ENCODE data around the gene AQP12B. TPM values are rescaled to one million over a fixed set of nuclear protein-coding genes. Genes with fewer than 3 reads are reported as not detected.

Gene AQP12B
- total RNA-seq, 1 donor, result not detected

DNA sequence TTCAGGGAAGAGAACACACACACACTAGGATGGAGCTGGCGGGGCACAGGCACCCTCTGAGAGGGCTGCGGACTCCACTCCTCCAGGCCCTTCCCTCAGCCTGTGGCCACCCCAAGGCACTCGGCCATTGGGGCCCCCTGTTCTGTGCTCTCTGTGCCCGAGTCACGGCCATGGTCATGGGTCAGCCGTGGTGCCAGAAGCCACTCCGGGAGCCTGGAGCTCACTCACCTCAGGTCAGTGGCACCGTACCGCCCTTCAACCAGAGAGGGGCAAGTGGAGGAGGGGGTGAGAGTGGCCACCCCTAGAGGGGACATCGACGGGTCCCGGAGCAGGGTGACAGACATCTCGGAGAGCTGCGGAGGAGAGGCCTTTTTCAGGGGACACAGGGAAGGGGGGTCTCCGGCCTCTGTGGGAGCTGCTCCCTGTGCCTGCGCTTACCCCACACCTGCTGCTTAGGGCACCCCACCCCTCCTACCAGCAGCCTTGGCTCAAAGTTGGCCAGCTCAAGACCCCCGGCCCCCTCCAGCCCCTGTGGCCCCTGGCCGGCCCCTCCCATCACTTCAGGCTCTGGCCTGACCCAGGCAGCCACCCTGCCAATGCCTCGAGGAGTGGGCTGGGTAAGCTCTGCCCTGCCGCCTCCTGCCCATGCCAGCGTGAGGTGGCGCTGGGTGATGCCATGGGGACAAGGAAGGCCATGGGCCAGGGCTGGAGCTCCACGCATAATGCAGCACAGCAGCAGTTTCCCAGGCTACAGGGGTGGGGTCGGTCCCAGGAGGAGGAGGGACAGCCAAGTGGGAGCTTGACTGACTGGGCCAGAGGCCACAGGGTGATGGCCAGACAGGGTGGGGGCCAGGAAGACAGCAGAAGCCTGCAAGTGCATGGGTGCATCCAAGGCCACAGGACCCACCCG is 38.3 kb upstream of the AQP12B start:
- no peak overlapping the region for H3K4me3 ChIP-seq (ENCODE audit: insufficient read depth, low read length)
- H4K20me1 ChIP-seq (ENCODE audit: insufficient read depth, low read length), result no peaks in the 10 kb centered on the region
- no peak overlapping the region for H3K4me2 ChIP-seq (ENCODE audit: insufficient read depth, low read length)
- H3K36me3 ChIP-seq (ENCODE audit: insufficient read depth, low read length), result no peaks in the 10 kb centered on the region
- no peaks in the 10 kb centered on the region for H3K4me1 ChIP-seq (ENCODE audit: insufficient read depth, low read length)
- DNase-seq (ENCODE audit: insufficient read length, low spot score, missing footprints), result no peak
- no peaks in the 10 kb centered on the region for H3K79me2 ChIP-seq (ENCODE audit: insufficient read depth, low read length)
- TF ChIP-seq, protein P1, sequence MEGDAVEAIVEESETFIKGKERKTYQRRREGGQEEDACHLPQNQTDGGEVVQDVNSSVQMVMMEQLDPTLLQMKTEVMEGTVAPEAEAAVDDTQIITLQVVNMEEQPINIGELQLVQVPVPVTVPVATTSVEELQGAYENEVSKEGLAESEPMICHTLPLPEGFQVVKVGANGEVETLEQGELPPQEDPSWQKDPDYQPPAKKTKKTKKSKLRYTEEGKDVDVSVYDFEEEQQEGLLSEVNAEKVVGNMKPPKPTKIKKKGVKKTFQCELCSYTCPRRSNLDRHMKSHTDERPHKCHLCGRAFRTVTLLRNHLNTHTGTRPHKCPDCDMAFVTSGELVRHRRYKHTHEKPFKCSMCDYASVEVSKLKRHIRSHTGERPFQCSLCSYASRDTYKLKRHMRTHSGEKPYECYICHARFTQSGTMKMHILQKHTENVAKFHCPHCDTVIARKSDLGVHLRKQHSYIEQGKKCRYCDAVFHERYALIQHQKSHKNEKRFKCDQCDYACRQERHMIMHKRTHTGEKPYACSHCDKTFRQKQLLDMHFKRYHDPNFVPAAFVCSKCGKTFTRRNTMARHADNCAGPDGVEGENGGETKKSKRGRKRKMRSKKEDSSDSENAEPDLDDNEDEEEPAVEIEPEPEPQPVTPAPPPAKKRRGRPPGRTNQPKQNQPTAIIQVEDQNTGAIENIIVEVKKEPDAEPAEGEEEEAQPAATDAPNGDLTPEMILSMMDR (IDR thresholded peaks at IDR 0.05; ENCODE audit: extremely low read depth, low read depth, low read length), result no peak
- H2AFZ ChIP-seq (ENCODE audit: low read length), result no peak overlapping the region
- H3K27ac ChIP-seq (ENCODE audit: low read depth, low read length), result no peak overlapping the region
- H3K27me3 ChIP-seq (ENCODE audit: insufficient read depth, low read length), result no peaks in the 10 kb centered on the region
- no peaks in the 10 kb centered on the region for H3K9me3 ChIP-seq (ENCODE audit: low read depth, low read length)

DNA sequence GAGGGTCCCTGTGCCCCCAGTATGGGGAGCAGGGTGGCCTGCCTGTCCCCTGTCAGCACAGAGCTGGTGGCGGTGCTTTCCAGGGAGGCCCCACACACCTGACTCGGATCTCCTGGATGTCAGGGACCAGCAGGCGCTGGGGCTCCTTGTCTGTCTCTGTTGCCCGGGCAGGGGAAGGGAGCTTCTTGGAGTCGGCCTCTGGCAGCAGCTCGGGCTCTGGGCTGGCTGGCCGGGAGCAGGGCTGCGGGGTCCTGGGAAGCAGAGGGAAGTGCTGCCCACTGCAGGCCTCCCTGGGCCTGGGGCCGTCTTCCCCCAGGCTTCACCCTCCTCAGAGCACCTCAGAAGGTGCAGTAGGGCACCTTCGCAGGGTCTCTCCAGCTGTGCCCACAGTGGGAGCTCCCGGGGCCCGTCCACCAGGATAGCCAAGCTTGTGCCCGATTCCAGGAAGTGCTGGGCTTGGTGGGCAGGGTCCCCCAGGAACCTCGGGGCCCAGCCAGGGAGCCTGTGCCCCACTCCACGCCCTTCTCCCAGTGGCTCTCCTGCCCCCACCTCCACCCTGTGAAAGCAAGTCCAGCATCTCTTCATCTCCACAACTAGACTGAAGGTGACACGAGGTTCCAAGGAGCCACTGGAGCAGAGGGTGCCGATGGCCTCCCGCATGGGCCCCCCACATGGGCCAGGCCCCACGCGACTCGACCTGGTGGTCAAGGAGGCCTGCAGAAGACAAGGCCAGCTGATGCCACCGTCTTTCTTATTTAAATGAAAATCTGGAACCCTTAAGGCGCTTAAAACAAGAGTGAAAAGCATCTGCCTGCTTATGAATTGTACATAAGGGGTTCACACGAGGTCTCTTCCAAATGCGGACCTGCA is 37.2 kb upstream of the AQP12B start:
- TF ChIP-seq, protein P1 (IDR thresholded peaks at IDR 0.05; ENCODE audit: extremely low read depth, low read depth, low read length), result no peak
- Histone ChIP-seq H3K4me2 (ENCODE audit: insufficient read depth, low read length) (no peak overlapping the region), H2AFZ (ENCODE audit: low read length) (no peak overlapping the region), H3K4me1 (ENCODE audit: insufficient read depth, low read length) (no peaks in the 10 kb centered on the region), H4K20me1 (ENCODE audit: insufficient read depth, low read length) (no peaks in the 10 kb centered on the region), H3K27ac (ENCODE audit: low read depth, low read length) (no peak overlapping the region), H3K79me2 (ENCODE audit: insufficient read depth, low read length) (no peaks in the 10 kb centered on the region), H3K27me3 (ENCODE audit: insufficient read depth, low read length) (peaks cover 6% of the 10 kb centered on the region), H3K9me3 (ENCODE audit: low read depth, low read length) (no peaks in the 10 kb centered on the region), H3K4me3 (ENCODE audit: insufficient read depth, low read length) (no peak overlapping the region), H3K36me3 (ENCODE audit: insufficient read depth, low read length) (no peaks in the 10 kb centered on the region)
- DNase-seq (ENCODE audit: insufficient read length, low spot score, missing footprints), result no peak

DNA sequence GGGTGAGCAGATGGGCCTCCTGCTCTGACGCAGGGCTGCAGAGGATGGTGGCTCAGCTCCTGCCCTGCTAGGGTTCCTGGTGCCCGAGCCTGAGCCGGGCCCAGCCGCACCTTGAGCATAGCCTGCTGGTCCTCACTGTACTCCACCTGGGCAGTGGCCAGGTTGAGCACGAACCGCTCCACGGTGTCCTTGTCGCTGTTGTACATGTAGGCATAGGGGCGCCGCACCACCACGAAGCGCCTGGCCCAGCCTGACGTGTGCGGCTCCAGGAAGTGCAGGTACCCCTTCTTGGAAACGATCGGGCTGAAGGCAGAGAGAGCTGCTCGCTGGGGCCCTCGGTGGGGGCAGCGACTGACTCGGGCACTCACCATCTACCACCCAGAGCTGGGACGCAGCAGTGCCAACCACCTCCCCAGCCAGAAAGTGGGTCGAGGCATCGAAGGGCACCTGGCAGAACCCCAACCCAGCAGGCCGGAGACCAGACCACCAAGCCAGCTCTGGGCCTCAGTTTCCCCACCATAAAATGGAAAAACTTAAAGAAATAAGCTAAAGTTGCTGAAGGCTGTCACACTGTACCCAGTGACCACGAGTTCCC is 36.3 kb upstream of the AQP12B start:
- H2AFZ ChIP-seq (ENCODE audit: low read length), result no peak overlapping the region
- H3K4me1 ChIP-seq (ENCODE audit: insufficient read depth, low read length), result no peaks in the 10 kb centered on the region
- H3K9me3 ChIP-seq (ENCODE audit: low read depth, low read length), result no peaks in the 10 kb centered on the region
- H3K36me3 ChIP-seq (ENCODE audit: insufficient read depth, low read length), result no peaks in the 10 kb centered on the region
- no peak for DNase-seq (ENCODE audit: insufficient read length, low spot score, missing footprints)
- H3K79me2 ChIP-seq (ENCODE audit: insufficient read depth, low read length), result no peaks in the 10 kb centered on the region
- no peak overlapping the region for H3K4me2 ChIP-seq (ENCODE audit: insufficient read depth, low read length)
- no peak overlapping the region for H3K27ac ChIP-seq (ENCODE audit: low read depth, low read length)
- TF ChIP-seq, protein P1 (IDR thresholded peaks at IDR 0.05; ENCODE audit: extremely low read depth, low read depth, low read length), result no peak
- peaks cover 12% of the 10 kb centered on the region for H3K27me3 ChIP-seq (ENCODE audit: insufficient read depth, low read length)
- no peaks in the 10 kb centered on the region for H4K20me1 ChIP-seq (ENCODE audit: insufficient read depth, low read length)
- no peak overlapping the region for H3K4me3 ChIP-seq (ENCODE audit: insufficient read depth, low read length)

All from osteoblast (primary cell).